Measurements from ENCODE around the gene FLOT1. TPM values are rescaled to one million over a fixed set of nuclear protein-coding genes. Genes with fewer than 3 reads are reported as not detected.

The FLOT1 gene
- total and polyA plus RNA-seq, 2 of the 13 experiments (the other 11 are each of a cell fraction or from before 2014, with no cell fraction given): 82.3 to 130 TPM

GRCh38 chr6:30741789-30742315 is 635 bp downstream of the FLOT1 start (continued):
- TF ChIP-seq GRHL1 (CRISPR knock-in tag; conservative IDR thresholded peaks at IDR 0.05) (no peak), MIER2 (CRISPR knock-in tag; IDR thresholded peaks at IDR 0.05) (no peak), FOXM1 (CRISPR knock-in tag; IDR thresholded peaks at IDR 0.05) (no peak), ZNF747 (CRISPR knock-in tag; IDR thresholded peaks at IDR 0.05; ENCODE audit: borderline replicate concordance) (no peak), BRF2 (CRISPR knock-in tag; IDR thresholded peaks at IDR 0.05) (no peak), EP300 (IDR thresholded peaks at IDR 0.05; ENCODE audit: low read depth in 2 of 2, low read length in 2 of 2) (no peak), EP300 (CRISPR knock-in tag; IDR thresholded peaks at IDR 0.05; ENCODE audit: borderline replicate concordance) (no peak), ZNF891 (CRISPR knock-in tag; IDR thresholded peaks at IDR 0.05) (no peak), SUZ12 (IDR thresholded peaks at IDR 0.05; ENCODE audit: low read depth, low read length) (no peak), ZNF143 (CRISPR knock-in tag; IDR thresholded peaks at IDR 0.05) (no peak; the same call in 1 of the 2 replicates), ZNF766 (CRISPR knock-in tag; IDR thresholded peaks at IDR 0.05; ENCODE audit: borderline replicate concordance) (no peak), TARDBP (CRISPR knock-in tag; IDR thresholded peaks at IDR 0.05) (no peak), FOXP4 (CRISPR knock-in tag; IDR thresholded peaks at IDR 0.05) (peak; percentile 31), RBM22 (optimal IDR thresholded peaks at IDR 0.05; ENCODE audit: low read length) (peak; percentile 32), GPBP1L1 (CRISPR knock-in tag; IDR thresholded peaks at IDR 0.05) (no peak), PAF1 (CRISPR knock-in tag; IDR thresholded peaks at IDR 0.05) (no peak), DMAP1 (CRISPR knock-in tag; IDR thresholded peaks at IDR 0.05) (no peak), NFE2L1 (CRISPR knock-in tag; IDR thresholded peaks at IDR 0.05; ENCODE audit: borderline replicate concordance) (no peak), ZNF790 (CRISPR knock-in tag; IDR thresholded peaks at IDR 0.05; ENCODE audit: borderline replicate concordance) (no peak), ATF7 (IDR thresholded peaks at IDR 0.05) (no peak), ATF7 (CRISPR knock-in tag; IDR thresholded peaks at IDR 0.05) (no peak; the same call in 1 of the 2 replicates), ISL2 (CRISPR knock-in tag; IDR thresholded peaks at IDR 0.05) (no peak; the same call in 1 of the 2 replicates), STAG1 (CRISPR knock-in tag; IDR thresholded peaks at IDR 0.05) (0 out of 2 replicates have a peak, but pooled peaks have one; percentile 10), IRX3 (CRISPR knock-in tag; IDR thresholded peaks at IDR 0.05; ENCODE audit: borderline replicate concordance, low read depth) (no peak), FOXC1 (CRISPR knock-in tag; IDR thresholded peaks at IDR 0.05; ENCODE audit: borderline replicate concordance) (no peak), ATM (IDR thresholded peaks at IDR 0.05; ENCODE audit: borderline replicate concordance) (no peak), TGIF2 (CRISPR knock-in tag; IDR thresholded peaks at IDR 0.05) (no peak), XBP1 (CRISPR knock-in tag; IDR thresholded peaks at IDR 0.05) (0 out of 2 replicates have a peak, but pooled peaks have one; percentile 37)
